ENCODE data around the gene CPSF4L. TPM values are rescaled to one million over a fixed set of nuclear protein-coding genes. Genes with fewer than 3 reads are reported as not detected.

Gene CPSF4L
- total RNA-seq, 1 donor from 2014 or later: not detected

GRCh38 chr17:73256220-73256619 lies 5.5 kb downstream of the CPSF4L start:
- H3K9me3 Mint-ChIP-seq (ENCODE audit: unreplicated experiment): no peaks in the 10 kb centered on the region
- no peak overlapping the region for H3K27ac Mint-ChIP-seq (ENCODE audit: unreplicated experiment)
- TF ChIP-seq CTCF (IDR thresholded peaks at IDR 0.05; ENCODE audit: unreplicated experiment): no peak
- H3K36me3 Mint-ChIP-seq (ENCODE audit: low read depth, unreplicated experiment): no peaks in the 10 kb centered on the region
- DNase-seq (ENCODE audit: low spot score): no peak
- no peaks in the 10 kb centered on the region for H3K4me1 Mint-ChIP-seq (ENCODE audit: unreplicated experiment)
- peaks cover 6% of the 10 kb centered on the region for H3K27me3 Mint-ChIP-seq (ENCODE audit: unreplicated experiment)
- no peak overlapping the region for H3K4me3 Mint-ChIP-seq (ENCODE audit: unreplicated experiment)

DNA sequence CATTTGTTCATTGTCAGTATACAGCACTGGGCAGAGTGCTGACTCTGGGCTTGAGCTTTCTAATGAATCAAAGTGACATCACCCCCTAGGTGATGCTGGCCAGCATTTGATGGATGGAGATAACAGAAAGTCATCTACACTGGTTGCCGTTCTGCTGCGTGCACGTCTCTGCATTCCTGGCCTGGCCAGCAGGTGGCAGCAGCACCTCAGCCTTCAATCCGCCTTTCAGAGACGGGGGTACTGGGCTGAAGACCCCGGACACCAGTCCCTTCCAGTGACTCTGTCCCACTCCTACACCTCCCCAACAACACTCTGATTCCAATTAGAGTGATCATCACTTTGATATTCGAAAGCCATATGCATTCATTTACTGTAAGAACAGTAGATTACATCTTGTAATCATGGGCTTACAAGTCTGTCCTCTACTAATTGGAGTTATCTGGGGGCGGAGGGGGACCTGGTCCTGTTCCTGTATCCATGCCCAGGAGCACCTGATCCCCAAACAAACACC lies 6.0 kb downstream of the CPSF4L start:
- Mint-ChIP-seq H3K4me3 (ENCODE audit: unreplicated experiment) (no peak overlapping the region), H3K27ac (ENCODE audit: unreplicated experiment) (no peak overlapping the region), H3K36me3 (ENCODE audit: low read depth, unreplicated experiment) (no peaks in the 10 kb centered on the region), H3K27me3 (ENCODE audit: unreplicated experiment) (peaks cover 6% of the 10 kb centered on the region), H3K4me1 (ENCODE audit: unreplicated experiment) (peaks cover 1% of the 10 kb centered on the region), H3K9me3 (ENCODE audit: unreplicated experiment) (no peaks in the 10 kb centered on the region)
- peak; percentile 89 for TF ChIP-seq CTCF (IDR thresholded peaks at IDR 0.05; ENCODE audit: unreplicated experiment)
- peak; percentile 66 for DNase-seq (ENCODE audit: low spot score)

GRCh38 chr17:73251871-73252270 lies 9.8 kb downstream of the CPSF4L start:
- no peak overlapping the region for H3K4me3 Mint-ChIP-seq (ENCODE audit: unreplicated experiment)
- no peak for TF ChIP-seq CTCF (IDR thresholded peaks at IDR 0.05; ENCODE audit: unreplicated experiment)
- no peak overlapping the region for H3K27ac Mint-ChIP-seq (ENCODE audit: unreplicated experiment)
- H3K27me3 Mint-ChIP-seq (ENCODE audit: unreplicated experiment): peaks cover 4% of the 10 kb centered on the region
- peaks cover 5% of the 10 kb centered on the region for H3K4me1 Mint-ChIP-seq (ENCODE audit: unreplicated experiment)
- no peaks in the 10 kb centered on the region for H3K9me3 Mint-ChIP-seq (ENCODE audit: unreplicated experiment)
- no peak for DNase-seq (ENCODE audit: low spot score)
- peaks cover 8% of the 10 kb centered on the region for H3K36me3 Mint-ChIP-seq (ENCODE audit: low read depth, unreplicated experiment)

DNA sequence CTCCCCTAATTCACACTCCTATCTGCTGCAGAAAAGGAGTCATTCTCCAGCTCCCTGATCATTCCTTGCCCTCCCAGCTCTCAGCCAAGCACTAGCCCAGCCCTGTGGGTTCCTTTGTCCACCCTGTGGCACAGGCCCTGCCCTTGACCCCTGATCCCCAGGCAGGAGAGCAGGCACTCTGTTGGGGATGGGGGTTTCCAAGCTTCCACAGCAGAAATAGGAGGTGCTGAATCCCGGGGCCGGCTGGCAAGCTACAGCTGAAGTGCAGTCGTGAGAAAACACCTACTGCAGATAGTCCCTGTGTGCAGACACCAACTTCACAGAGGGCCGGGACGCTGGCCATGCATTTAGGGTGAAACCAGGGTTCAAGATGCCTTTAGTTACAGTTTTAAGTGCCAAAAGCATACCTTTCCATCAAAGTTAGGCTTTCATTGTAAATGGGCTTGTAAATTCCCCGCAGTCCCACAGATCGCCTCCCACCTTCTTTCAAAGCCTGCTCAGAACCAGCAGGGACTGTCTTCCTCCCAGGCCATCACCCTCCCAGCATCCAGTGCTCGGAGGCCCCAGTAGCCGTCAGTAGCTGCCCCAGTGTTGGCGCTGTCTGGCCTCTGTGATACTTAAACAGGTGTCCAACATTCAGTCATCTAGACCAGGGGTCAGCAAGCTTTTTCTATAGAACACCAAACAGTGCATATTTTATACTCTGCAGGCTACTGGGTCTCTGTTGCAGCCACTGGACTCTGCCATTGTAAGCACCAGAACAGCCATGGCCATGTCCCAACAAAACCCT lies 10.6 kb downstream of the CPSF4L start:
- no peaks in the 10 kb centered on the region for H3K9me3 Mint-ChIP-seq (ENCODE audit: unreplicated experiment)

More for the DNA sequence above, 10.6 kb downstream of the CPSF4L start:
- no peak for TF ChIP-seq CTCF (IDR thresholded peaks at IDR 0.05; ENCODE audit: unreplicated experiment)
- peaks cover 8% of the 10 kb centered on the region for H3K36me3 Mint-ChIP-seq (ENCODE audit: low read depth, unreplicated experiment)
- peaks cover 5% of the 10 kb centered on the region for H3K4me1 Mint-ChIP-seq (ENCODE audit: unreplicated experiment)
- H3K27me3 Mint-ChIP-seq (ENCODE audit: unreplicated experiment): peaks cover 4% of the 10 kb centered on the region
- H3K27ac Mint-ChIP-seq (ENCODE audit: unreplicated experiment): no peak overlapping the region
- H3K4me3 Mint-ChIP-seq (ENCODE audit: unreplicated experiment): no peak overlapping the region
- DNase-seq (ENCODE audit: low spot score): no peak

All from endothelial cell (in vitro differentiated cells).